T47D (cell line): ENCODE results near the gene SMIM32.

ENCODE experiments used
- DNase-seq, 2 experiments: peaks; one replicate each; pipeline versions ENCODE4 v3.0.0 to v3.0.0-alpha.2; 2011 to 2012; ENCODE audit warnings: low read depth in 1 of 2, low spot score in 1 of 2
- JUND ChIP-seq: IDR thresholded peaks from 2 replicates; pipeline ENCODE4 v1.6.1; 2012; ENCODE audit warnings: low read depth
- in situ Hi-C: cut with HindIII; loops from 2 replicates; pipeline ENCODE4 v1.10.0; 2016; ENCODE audit warnings: low sequenced_read_pairs, low pct_unique_long_range_greater_than_20kb

Gene SMIM32

GRCh38 chr5:136155761-136156160 lies 37.2 kb downstream of the SMIM32 start:
- TF ChIP-seq JUND = no peak
- in situ Hi-C loops = no loop called here
- DNase-seq = no peak

- in situ Hi-C loops = no loop called here
- no peak for TF ChIP-seq JUND
- no peak for DNase-seq
Observed at GRCh38 chr5:136155078-136155477, 37.9 kb downstream of the SMIM32 start.

GRCh38 chr5:136153581-136154236 lies 39.3 kb downstream of the SMIM32 start:
- DNase-seq = no peak
- TF ChIP-seq JUND = no peak
- in situ Hi-C loops = no loop called here

- in situ Hi-C loops = no loop called here
- TF ChIP-seq JUND = no peak
- DNase-seq = no peak
Observed at GRCh38 chr5:136149891-136150290, 43.1 kb downstream of the SMIM32 start.

GRCh38 chr5:136147632-136148031 lies 45.3 kb downstream of the SMIM32 start:
- TF ChIP-seq JUND = no peak
- no peak for DNase-seq
- in situ Hi-C loops = no loop called here

GRCh38 chr5:136146201-136146600 lies 46.8 kb downstream of the SMIM32 start:
- in situ Hi-C loops = no loop called here
- no peak for DNase-seq
- no peak for TF ChIP-seq JUND

GRCh38 chr5:136145030-136145429 lies 47.9 kb downstream of the SMIM32 start:
- TF ChIP-seq JUND = no peak
- in situ Hi-C loops = no loop called here
- DNase-seq = no peak

- DNase-seq = no peak
- in situ Hi-C loops = no loop called here
- no peak for TF ChIP-seq JUND
Observed at GRCh38 chr5:136143763-136144162, 49.2 kb downstream of the SMIM32 start.

- in situ Hi-C loops = no loop called here
- DNase-seq = no peak
- TF ChIP-seq JUND = no peak
Observed at GRCh38 chr5:136143312-136143711, 49.6 kb downstream of the SMIM32 start.

- in situ Hi-C loops = no loop called here
- no peak for DNase-seq
- no peak for TF ChIP-seq JUND
Observed at GRCh38 chr5:136141561-136141960, 51.4 kb downstream of the SMIM32 start.
